BE2C (cell line): ENCODE data around the gene MDM2.

ENCODE experiments used
- DNase-seq: peaks from one replicate; pipeline ENCODE4 v3.0.0-alpha.2; 2020
- H3K27me3 ChIP-seq: fragments of 250-450 bp; sonication (Bioruptor Pico); 2 replicates; pipeline ENCODE4 v1.5.1; 2020; ENCODE audit warnings: mild to moderate bottlenecking
- H3K36me3 ChIP-seq: fragments of 250-450 bp; sonication (Bioruptor Pico); 2 replicates; pipeline ENCODE4 v1.5.1; 2020; ENCODE audit warnings: mild to moderate bottlenecking
- H3K4me1 ChIP-seq: fragments of 250-450 bp; sonication (Bioruptor Pico); 2 replicates; pipeline ENCODE4 v1.5.1; 2020
- H3K4me3 ChIP-seq: 2 replicates; pipeline ENCODE4 v1.5.1; 2011; ENCODE audit warnings: low read depth, low read length
- H3K9me3 ChIP-seq: fragments of 250-450 bp; sonication (Bioruptor Pico); 2 replicates; pipeline ENCODE4 v1.5.1; 2020
- TF ChIP-seq, protein P1 (sequence below): IDR thresholded peaks from 2 replicates; pipeline ENCODE4 v1.5.1; 2012; ENCODE audit warnings: mild to moderate bottlenecking, low read depth, low read length

The MDM2 gene

DNA sequence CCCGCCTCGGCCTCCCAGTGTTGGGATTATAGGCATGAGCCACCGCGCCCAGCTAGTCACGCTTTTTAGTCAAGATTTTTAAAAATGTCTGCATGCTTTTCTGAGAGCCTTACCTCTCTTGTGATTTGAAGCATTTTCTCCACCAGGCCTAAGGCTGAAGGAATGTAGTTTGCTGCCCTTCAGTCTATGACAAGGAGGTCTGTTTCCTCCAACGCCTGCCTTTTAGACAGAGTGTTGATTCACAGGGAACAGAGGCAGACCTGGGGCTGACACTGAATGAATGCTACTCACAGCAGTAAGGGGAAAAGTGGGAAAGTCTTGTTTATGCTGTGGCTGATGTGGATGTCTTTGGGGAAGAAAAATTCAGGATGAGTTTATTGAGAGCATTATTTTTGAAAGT lies 27.2 kb upstream of the MDM2 start:
- TF ChIP-seq, protein P1, sequence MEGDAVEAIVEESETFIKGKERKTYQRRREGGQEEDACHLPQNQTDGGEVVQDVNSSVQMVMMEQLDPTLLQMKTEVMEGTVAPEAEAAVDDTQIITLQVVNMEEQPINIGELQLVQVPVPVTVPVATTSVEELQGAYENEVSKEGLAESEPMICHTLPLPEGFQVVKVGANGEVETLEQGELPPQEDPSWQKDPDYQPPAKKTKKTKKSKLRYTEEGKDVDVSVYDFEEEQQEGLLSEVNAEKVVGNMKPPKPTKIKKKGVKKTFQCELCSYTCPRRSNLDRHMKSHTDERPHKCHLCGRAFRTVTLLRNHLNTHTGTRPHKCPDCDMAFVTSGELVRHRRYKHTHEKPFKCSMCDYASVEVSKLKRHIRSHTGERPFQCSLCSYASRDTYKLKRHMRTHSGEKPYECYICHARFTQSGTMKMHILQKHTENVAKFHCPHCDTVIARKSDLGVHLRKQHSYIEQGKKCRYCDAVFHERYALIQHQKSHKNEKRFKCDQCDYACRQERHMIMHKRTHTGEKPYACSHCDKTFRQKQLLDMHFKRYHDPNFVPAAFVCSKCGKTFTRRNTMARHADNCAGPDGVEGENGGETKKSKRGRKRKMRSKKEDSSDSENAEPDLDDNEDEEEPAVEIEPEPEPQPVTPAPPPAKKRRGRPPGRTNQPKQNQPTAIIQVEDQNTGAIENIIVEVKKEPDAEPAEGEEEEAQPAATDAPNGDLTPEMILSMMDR: no peak
- Histone ChIP-seq H3K9me3 (no peaks in the 10 kb centered on the region), H3K4me1 (no peaks in the 10 kb centered on the region), H3K27me3 (no peaks in the 10 kb centered on the region), H3K4me3 (no peak overlapping the region), H3K36me3 (no peaks in the 10 kb centered on the region)
- no peak for DNase-seq

DNA sequence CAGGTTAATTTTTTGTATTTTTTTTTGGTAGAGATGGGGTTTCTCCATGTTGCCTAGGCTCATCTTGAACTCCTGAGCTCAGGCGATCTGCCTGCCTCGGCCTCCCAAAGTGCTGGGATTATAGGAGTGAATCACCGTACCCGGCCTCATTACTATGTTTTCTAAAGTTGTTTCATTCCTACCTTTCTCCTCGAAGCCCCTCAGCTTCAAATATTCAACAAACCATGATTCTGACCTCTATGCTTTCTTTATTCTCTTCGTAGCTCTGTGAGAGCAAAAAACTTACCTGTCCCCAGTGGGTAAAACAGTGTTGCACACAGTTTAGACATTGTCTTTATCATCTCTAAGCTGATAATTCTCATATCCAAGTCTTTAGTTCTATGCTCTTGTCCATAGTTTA lies 26.2 kb upstream of the MDM2 start:
- no peaks in the 10 kb centered on the region for H3K4me1 ChIP-seq
- H3K9me3 ChIP-seq: no peaks in the 10 kb centered on the region
- DNase-seq: no peak
- no peak overlapping the region for H3K4me3 ChIP-seq
- no peaks in the 10 kb centered on the region for H3K27me3 ChIP-seq
- TF ChIP-seq, protein P1: no peak
- H3K36me3 ChIP-seq: no peaks in the 10 kb centered on the region

DNA sequence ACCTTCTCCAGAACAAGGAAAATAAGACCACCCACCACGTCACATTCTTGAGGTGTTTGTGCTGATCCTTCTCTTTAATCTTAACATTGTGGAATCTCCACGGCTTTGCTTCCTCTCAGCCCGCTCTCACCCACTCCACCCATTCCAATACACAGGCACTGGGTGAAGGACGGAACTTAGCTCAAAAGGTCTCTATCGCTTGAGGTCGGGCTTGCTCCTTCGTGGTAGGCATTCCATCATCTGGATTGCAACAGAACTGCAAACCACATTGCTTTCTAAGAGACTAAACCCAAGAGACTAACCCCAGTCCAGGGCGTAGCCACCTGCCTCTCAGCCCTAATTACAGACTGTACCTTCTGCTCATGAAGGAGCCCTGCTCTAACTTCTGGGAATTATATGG lies 24.0 kb upstream of the MDM2 start:
- DNase-seq: no peak
- Histone ChIP-seq H3K4me3 (no peak overlapping the region), H3K4me1 (no peaks in the 10 kb centered on the region), H3K36me3 (no peaks in the 10 kb centered on the region), H3K9me3 (no peaks in the 10 kb centered on the region), H3K27me3 (no peaks in the 10 kb centered on the region)
- TF ChIP-seq, protein P1: no peak

DNA sequence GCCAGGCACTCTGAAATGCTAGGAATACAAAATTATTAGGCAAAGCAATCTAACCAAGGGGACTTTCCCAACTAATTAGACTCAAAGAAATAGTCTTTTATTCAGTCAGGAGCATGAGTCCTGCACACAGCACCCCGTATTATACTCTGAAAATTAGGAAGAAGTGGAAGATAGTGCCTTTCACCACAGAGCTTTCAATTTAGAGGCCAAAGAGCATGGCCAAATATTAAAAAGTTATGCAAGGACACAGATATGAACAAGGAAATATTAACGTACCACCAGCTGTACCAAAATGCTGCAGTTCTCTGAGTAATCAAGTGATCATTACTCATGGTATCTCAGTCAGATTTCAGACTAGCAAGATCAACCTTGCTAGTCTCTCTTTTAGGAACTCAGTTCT lies 22.6 kb upstream of the MDM2 start:
- DNase-seq: no peak
- Histone ChIP-seq H3K36me3 (no peaks in the 10 kb centered on the region), H3K9me3 (no peaks in the 10 kb centered on the region), H3K4me1 (no peaks in the 10 kb centered on the region), H3K27me3 (no peaks in the 10 kb centered on the region), H3K4me3 (no peak overlapping the region)
- TF ChIP-seq, protein P1: no peak

DNA sequence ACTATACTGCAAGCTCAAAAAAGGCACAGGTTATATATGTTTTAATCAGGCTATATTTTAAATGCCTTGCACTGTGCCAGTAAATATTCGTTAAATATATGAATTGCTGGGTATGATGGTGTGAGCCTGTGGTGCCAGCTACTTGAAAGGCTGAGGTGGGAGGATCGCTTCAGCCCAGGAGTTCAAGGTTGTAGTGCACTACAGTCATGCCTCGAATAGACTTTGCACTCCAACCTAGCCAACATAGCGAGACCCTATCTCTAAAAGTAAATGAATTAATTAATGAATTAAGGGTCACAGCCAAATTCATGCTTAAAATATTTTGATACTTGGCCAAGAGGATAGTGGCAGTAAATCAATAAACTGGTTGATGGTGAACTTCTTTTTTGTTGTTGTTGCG lies 22.2 kb upstream of the MDM2 start:
- no peak overlapping the region for H3K4me3 ChIP-seq
- no peaks in the 10 kb centered on the region for H3K9me3 ChIP-seq
- H3K4me1 ChIP-seq: no peaks in the 10 kb centered on the region
- no peaks in the 10 kb centered on the region for H3K27me3 ChIP-seq
- no peaks in the 10 kb centered on the region for H3K36me3 ChIP-seq
- TF ChIP-seq, protein P1: no peak
- DNase-seq: no peak

DNA sequence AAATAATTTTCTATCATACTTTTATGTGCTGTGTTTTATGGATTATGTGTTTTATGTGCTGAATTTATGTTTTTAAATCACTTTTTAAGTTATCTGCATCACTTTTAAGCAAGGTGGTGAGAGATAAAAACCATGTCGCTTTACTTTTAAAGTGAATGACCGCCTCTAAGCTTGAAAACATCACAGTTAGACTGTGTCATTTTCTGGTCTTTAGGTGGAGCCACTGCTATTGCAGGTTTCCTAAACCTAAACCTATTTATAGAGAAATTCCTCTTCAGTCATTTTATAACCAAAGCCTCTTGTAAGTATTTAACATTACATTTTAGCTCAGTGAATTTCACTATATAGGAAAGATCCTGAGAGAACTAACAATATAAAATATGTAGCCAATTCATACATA lies 21.0 kb upstream of the MDM2 start:
- Histone ChIP-seq H3K36me3 (no peaks in the 10 kb centered on the region), H3K9me3 (no peaks in the 10 kb centered on the region), H3K4me1 (no peaks in the 10 kb centered on the region), H3K4me3 (no peak overlapping the region), H3K27me3 (no peaks in the 10 kb centered on the region)
- no peak for DNase-seq
- TF ChIP-seq, protein P1: peak; percentile 14
